8988T (cell line): ENCODE data around the gene ANKRD1.
A peak's percentile ranks its signal among the peaks of the same experiment; 100 is the strongest.
"Not testable (repeated sequence)": the region's sequence is repeated elsewhere in the genome, so short reads cannot be mapped to it uniquely, and the experiment has no call there.

Experiments
- DNase-seq: peaks from one replicate; pipeline ENCODE4 v3.0.0; 2011

Gene ANKRD1

DNA sequence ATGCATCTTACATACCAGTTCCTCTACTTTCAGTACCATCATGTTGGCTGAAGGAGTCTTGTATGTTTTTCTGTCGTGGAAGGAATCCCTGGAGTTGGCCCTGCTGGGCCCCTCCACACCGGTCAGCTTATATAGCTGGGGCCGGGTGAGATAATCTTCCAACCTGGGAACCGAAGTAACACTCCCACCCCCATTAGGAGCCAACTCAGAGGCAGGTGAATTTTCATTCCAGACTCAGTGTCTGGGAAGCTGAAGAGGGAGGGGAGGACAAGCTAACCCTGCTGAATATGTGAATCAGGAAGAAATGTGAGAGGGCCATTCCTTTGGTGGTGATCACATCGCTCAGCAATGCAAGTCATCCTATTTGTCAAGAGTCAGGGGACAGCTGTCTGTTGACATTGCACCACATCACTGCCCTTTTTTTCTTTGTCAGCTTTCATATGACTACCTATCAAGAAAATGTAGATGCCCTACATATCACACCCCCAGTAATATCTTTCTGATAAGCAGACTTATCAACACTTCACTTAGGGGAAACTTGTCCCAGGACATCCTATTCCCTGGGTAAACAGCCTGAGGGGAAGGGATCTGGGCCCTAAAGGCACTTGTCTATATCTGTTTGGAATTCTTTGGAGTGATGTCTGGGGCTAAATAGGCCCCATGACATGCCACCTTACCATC lies at the start of gene ANKRD1:
Gene ANKRD1, minus strand, starts transcription at position 102 of the 681 bp plus-strand sequence. Its CDS starts 60 bp downstream, at position 42.
- peak; percentile 17 for DNase-seq

DNA sequence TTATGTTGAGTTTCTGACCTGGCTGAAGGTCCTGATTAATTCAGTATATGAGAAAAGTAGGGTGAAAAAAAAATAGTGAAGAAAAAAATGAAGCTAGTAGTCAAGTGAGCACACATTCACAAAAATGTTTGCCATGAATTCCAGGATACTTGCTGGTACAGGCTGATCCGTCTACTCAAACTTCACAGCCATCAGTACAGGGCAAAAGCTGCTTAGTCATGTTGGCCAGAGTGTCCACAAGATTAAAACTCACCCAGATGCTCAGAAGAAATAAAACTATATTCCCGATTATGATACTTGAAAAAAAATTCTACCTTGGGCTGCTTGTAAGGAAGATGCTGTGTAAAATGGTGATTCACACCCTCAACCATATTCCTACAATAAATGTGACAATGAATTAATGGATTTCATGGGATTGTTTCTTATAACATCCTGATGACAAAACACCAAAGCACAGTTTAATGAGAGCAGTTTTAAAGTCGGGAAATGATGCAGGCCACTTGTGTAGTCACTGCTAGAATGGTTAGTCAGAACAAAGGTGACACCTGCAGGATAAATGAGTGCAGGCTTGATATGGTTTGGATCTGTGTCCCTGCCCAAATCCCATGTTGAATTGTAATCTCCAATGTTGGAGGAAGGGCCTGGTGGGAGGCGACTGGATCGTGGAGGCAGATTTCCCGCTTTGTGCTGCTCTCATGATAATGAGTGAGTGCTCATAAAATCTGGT lies 49.2 kb upstream of the ANKRD1 start:
- no peak for DNase-seq

DNA sequence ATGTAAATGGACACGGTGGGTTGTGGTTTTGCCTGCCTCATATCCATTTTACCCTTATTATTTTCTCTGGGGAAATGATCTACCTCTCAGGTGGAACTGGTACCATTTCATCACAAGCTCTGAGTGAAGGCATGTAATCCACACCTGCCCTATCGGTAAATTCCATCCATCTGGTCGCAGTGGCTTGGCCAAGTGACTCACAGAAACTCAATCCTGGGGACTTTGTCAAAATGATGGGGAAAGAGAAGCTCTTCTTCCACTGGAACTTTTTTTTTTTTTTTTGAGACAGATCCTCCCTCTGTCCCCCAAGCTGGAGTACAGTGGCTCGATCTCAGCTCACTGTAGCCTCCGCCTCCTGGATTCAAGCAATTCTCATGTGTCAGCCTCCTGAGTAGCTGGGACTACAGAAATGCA lies 48.2 kb upstream of the ANKRD1 start:
- DNase-seq: no peak

DNA sequence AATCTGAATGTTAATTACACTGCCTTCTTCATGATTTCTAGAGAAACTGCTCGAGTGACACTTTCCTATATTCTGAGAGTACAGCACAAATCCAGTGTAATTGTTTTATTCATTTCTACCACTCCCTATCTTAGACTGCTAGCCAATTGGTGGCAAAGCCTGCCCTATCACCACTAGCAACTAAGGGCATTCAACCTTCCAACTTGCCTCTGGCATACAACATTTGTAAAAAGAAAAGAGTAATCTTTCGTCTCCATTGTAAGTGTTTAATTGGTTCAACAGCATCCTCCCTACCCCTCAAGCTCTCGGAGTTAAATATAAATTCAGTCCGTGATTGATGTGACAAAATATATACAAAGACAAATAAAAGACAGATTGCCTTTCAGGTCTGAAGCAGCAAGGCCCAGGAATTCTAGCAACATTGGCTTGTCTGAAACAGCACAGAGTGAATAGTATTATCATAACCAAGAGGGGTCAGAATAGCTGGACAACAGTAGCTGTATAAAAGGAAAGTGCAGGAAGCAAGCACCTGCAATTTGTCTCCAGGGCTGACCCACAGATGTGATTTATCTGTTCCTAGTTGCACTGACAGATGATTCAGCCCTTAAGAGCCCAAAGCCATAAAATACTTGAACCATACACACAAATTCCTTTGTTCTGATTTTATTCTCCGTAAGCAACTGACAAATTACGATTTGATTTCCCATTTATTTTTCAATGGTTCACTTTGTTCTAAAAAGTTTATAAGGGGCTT lies 47.6 kb upstream of the ANKRD1 start:
- DNase-seq: no peak

DNA sequence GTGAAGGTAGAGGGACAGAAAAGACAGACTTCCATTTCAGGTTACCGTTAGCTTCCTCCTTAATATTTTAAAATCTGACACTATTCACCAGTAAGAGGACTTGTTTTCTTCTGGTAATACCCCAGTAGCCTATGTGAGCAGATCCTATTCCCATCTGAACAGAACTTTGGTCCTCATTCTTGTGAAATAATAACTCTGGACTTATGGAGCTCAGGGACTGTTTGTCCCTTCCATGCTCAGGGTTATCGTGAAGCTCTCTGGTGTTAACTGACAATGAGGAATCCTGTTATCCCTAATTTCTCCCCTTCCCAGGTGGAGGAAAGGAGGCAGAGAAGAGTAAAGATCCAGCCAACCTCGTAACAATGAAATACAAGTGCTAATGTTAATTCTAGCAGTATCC lies 47.0 kb upstream of the ANKRD1 start:
- DNase-seq: no peak

DNA sequence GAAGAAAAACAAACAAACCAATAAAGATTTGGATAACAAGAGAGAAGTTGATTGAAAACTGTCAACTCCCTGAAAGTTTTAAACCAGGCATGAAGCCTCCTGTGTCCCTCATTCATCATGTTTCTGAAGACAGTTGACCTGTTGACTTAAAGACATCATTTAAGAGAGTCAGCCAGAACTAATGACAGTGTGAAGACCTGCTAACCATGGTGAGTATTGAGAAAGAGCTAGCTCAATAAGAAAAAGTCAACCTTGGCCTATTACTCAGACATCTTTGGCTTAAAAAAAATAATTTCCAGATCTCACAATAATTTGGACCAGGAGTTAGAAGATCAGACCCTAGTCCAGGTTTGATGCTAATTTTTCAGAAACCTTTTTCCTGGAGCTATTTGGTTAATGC lies 45.3 kb upstream of the ANKRD1 start:
- no peak for DNase-seq

DNA sequence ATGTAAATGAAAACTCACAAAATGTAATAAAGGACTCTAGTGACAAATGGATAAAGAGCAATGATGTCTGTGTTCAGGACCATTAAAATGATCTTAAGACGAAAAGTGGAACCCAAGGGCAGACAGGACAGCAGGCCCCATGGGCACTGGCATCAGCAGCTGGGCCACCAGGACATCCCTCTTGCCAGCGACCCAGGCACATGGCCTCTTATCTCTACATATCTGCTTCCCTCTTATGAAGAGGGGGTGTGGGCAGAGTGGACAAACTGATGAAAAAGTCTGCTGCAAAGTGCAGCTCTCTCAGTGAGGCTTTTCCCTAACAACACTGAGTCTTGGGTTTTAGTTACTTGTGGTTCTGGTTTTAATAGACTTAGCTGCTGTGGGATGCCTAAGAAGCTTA lies 44.8 kb upstream of the ANKRD1 start:
- DNase-seq: no peak

DNA sequence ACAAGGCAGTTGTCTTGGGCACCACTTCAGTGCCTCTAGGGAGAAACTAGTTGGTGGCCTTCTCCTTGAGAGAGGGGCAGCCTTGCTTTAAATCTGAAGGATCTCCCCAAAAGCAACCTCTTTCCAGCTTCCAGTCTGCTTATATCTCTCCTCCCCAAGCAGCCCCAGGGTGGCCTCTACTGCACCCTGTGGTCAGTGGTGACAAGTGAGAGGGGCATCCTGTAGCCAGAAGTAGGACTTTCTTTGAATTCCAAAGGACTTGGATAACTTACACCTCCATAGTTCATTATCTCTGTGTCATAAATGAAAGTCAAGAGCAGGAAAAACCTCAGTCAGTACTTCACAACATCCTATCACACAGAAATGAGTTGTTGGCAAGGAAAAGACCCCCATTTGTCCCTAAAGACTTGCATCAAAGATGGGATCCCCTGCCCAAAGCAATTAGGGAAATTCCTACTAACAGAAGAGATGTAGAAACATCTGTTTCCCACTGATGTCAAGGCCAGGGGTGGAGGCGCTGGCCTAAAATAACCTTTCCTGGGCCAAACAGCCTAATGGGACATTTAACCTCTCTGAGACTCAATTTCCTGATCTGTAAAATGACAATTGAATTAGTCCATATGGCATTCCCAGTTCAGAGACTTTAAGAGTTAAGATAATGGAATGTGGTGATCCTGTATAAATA lies 44.0 kb upstream of the ANKRD1 start:
- no peak for DNase-seq

DNA sequence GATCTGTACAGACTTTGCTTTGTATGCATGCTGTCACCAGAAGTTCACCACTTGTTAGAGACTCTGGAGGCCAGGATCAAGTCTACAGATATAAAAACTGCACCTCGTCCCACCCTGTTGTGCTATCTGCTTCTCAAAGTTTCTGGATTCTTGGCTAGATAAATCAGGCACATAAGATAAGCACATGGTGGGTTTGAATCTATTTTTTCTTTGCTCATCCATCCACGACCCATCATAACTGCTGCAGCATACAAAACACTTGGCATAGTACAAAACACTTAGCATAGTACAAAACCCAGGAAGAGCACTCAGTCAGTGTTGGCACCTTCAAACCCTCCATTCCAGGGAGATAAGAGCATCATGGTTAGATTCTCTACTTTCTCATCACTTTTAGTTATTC lies 42.4 kb upstream of the ANKRD1 start:
- no peak for DNase-seq

DNA sequence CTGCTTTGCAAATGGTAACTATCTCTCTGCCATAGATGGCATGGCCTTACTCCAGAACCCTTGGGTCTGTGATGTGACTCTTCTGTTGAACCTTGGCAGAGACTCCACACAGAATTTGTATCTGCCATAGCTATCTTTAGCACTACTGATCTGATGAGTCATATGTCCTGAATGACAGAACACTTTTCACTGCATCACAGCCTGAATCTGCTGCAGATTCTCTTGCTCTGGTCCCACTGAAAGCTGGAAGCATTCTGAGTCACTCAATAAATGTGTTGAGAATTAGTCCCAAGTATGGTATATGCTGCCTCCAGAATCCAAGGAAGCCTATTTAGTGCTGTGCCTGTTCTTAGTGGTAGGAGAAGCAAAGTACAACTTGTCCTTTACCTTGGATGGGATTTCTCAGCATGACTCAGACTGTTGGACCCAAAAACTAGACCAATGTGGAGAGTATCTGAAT lies 39.5 kb upstream of the ANKRD1 start:
- DNase-seq: no peak

DNA sequence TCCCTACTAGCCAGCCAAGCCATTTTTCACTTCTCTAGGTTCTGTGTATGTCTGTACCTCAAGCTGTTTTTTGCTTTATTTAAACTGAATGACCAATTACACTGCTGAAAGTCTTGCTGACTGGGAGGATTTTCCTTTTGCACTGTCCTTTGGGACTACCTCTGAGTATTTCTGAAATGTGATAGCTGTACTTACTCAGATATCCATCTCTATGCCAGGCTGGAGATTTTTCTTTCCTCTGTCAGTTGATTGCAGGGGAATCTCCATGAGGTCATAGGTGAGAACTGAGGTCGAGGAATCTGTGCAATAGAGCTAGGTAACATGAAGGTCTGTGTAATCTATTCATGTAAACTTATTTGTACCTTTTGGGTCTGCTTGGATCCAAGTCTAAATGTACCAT lies 38.9 kb upstream of the ANKRD1 start:
- no peak for DNase-seq

DNA sequence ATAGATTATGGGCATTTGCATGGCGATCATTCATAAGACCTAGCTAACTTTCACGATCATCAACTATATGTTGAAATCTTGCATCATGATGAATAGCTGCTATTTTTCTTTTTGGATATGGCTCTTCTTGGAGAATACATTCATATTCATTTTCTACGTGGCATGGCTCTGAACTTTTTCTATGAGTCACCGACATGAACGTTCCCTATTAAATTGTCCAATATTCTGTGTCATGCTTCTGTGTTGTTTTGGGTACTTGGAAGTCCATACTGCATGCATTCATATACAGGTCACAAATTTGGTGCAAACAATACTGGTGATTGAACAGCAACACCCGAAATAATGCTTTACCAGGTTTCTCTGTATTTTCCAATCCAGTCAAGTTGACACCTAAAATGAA lies 37.9 kb upstream of the ANKRD1 start:
- no peak for DNase-seq

DNA sequence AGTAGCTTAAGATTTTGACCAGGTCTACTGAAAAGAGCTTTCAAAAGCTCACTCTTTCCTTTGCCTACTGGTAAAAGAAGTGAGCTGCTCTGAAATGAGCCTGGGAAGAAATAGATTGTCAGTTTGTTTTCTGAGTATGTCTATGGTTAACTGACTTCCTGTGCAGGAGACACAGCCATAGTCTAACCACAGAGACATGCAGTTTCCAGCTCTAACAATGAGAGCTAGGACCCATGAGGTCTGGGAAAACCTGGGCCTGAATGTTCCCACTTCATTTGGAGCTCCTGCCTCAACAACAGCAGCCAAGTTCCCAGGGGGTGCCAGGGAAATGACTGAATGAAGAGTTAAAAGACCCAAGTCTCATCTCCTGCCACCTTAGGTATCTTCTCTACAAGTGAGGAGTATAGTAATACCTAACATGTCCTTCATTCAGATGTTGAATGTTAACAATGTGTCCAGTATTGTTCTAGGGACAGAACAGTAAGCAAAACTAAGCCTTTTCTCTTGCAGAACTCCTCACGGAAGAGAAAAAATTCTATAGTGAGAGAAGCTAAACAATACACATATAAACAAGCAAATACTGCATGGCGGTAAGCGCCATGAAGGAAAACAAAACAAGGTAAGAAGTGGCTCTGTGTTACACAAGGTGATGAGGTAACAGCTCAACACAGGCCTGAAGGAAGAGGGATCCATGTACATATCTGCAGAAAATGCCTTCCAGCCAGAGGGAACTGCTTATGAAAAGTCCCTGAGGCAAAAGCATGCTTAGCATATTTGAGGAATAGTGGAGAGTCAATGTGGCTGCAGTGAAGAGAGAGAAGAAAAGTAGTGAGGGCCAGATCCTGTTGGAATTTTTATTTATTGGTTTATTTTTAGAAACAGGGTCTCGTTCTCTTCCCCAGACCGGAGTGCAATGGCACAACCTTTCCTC lies 26.4 kb upstream of the ANKRD1 start:
- DNase-seq: no peak

DNA sequence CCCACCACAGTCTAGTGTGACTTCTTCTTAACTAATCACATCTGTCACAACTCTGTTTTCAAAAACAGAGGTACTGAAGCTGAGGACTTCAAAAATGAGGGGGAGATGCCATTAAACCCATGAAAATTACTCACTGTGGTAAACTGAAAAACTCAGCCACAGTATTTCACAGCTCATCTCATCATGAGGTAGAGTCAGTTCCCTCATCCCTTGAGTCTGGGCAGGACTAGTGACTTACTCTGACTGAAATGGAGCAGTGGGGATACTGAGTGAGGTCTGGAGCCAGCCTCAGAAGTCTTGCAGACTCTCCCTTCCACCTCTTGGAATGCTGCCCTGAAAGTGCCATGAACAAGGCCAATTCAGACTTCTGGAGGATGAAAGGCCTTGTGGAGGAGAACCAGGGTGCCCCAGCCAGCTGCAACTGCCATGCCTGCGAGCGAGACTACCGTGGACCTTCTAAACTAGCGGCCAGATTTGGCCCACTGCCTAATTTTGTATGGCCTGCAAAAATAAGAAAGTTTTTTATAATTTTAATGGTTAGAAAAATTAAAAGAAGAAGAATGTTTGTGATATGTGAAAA lies 24.7 kb upstream of the ANKRD1 start:
- no peak for DNase-seq

DNA sequence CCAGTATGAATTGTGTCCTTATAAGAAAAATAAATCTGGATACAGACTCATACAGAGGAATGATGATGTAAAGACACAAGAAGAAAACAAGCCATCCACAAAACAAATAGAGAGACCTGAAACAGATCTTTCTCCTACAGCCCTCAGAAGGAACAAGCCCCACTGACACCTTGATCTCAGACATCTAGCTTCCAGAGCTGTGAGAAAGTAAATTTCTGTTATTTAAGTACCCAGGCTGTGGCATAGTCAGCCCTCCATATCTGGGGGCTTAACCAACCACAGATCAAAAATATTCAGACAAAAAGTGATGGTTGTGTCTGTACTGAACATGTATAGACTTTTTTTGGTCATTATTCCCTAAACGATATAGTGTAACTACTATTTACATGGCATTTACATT lies 23.9 kb upstream of the ANKRD1 start:
- no peak for DNase-seq

DNA sequence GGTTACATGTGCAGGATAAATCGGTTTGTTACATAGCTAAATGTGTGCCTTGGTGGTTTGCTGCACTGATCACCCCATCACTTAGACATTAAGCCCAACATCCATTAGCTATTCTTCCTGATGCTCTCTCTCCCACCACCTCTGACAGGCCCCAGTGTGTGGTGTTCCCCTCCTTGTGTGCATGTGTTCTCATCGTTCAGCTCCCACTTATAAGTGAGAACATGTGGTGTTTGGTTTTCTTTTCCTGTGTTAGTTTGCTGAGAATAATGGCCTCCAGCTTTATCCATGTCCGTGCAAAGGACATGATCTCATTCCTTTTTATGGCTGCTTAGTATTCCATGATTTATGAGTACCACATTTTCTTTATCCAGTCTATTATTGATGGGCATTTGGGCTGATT lies 22.1 kb upstream of the ANKRD1 start:
- not testable (repeated sequence) for DNase-seq

DNA sequence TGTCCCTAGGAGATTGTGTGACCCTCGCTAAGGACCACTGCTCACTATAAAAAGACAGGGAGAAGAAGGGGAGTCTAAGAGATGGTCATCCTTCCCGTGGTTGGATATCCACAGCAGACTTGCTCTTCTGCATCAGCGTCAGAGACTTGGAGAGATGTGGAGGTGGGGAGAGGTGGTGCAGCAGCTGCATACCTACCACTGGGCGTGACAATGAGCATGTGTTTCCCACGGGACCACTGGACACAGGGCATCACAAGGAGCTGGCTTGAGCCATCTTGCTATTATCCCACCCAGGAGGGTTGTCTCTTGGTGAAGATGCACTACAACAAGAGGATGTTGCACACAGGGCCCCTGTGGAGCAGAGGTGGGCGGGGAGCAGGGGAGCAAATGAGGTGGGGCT lies 18.8 kb upstream of the ANKRD1 start:
- no peak for DNase-seq

DNA sequence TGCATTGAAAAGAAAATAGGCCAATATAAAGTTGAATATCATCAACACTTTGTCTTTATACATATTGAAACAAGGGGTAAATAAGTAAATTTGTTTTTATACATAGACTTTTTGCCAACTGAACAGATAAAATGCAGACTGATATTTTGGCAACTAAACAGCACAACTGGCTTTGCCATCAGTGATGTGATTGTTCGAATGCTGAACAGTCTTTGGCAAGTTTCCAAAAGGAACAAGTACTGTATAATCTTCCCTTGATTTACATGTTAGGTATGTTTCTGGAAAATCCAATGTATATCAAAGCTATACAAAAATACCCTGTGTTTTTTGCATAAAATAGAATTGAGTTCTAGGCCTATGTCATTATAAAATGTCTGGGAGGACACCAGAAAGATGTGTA lies 18.2 kb upstream of the ANKRD1 start:
- no peak for DNase-seq

DNA sequence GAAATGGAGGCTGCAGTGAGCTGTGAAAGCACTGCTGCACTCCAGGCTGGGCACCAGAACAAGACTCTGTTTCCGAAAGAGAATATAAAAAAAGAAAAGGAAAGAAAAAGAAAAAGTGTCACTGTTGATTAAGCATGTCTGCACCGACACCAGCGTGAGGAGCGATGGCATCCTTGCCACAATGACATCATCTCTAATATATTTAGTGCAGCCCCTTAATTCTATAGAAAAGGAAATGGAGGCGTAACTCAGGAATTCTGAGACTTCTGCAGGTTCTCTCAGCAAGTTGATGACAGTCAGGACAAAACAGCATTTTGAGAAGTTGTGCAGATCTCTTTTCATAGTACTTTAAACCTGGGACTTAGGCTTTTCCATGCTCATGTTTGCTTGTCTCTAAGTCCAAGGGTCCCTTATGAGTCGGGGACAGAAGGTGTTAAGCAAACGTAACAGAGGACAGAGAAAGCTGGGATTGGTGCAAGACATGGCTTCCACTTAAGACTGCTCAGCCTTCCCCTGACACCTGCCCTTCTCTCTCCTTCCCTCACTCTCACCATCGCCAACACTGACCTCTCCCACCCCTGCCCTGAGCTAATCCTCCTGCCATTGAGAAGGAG lies 16.9 kb upstream of the ANKRD1 start:
- no peak for DNase-seq

DNA sequence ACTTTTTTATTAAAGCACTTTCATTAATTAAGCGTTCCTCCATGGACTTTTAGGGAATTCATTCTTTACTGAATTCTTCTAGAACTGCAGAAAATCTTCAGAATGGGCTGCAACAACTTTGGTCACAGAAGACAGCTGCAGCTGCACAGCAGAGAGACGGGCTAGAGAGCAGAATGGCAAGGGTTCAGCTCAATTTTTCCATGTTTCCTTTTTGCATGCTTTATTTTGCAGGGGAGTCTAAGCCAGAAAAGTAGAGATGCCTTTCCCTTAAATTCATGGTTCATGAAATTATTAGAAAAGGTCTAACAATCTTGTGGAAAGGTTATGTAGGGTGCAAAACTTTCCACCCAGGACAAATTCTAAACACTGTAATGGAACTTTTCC lies 15.4 kb upstream of the ANKRD1 start:
- no peak for DNase-seq

DNA sequence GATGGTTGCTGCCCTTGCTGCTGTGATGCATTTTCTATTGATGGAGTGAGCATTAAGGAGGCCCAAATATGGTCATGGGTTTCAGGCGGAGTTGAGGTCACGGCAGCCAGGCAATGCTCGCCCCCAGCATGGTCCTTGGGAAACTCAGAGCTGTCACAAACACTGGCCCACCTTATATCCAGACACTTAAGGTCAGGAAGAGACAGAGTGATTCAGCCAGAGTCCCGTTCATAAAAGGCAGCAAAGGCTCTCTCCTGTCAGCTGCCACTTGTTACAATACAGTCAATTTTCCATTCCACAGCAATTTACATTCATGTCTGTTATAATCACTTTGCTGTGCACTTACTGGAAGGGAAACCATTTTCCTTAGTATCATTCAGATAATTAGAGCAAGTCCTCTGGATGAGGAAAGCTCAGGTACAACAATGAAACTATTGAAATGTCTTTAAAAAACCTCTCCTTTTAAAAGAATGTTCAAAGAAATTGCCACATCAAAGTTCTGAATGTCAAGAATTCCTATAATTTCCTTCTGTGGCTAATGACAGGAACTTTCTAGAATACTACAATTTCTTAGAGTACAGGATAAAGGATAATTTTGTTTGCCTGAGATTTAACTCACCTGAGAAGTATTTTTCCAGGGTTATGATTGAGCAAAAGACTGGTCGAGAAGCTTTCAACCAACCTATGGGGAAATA lies 14.8 kb upstream of the ANKRD1 start:
- DNase-seq: no peak
